Astrocyte of the spinal cord (primary cell): Measurements from ENCODE around the gene KCTD1.

Source experiments
- DNase-seq: peaks from one replicate; pipeline ENCODE4 v3.0.0; 2011; ENCODE audit warnings: low read depth, low spot score
- H3K4me3 ChIP-seq: 2 replicates; pipeline ENCODE4 v1.5.1; 2011; ENCODE audit warnings: low read depth, mild to moderate bottlenecking, low read length, moderate library complexity
- CTCF ChIP-seq: IDR thresholded peaks from 2 replicates; pipeline ENCODE4 v1.5.1; 2012; ENCODE audit warnings: low read depth, mild to moderate bottlenecking, low read length, inconsistent platforms
- in situ Hi-C: cut with HindIII; loops from 2 replicates; pipeline ENCODE4 v1.10.0; 2017; ENCODE audit warnings: low sequenced_read_pairs

KCTD1 gene

GRCh38 chr18:26545335-26546123 lies 2.8 kb downstream of the KCTD1 start:
- in situ Hi-C loops: no loop called here
- TF ChIP-seq CTCF: no peak
- H3K4me3 ChIP-seq: peak overlapping the region; percentile 68
- no peak for DNase-seq

GRCh38 chr18:26544451-26544850 lies 3.9 kb downstream of the KCTD1 start:
- DNase-seq: no peak
- no peak for TF ChIP-seq CTCF
- in situ Hi-C loops: no loop called here

DNA sequence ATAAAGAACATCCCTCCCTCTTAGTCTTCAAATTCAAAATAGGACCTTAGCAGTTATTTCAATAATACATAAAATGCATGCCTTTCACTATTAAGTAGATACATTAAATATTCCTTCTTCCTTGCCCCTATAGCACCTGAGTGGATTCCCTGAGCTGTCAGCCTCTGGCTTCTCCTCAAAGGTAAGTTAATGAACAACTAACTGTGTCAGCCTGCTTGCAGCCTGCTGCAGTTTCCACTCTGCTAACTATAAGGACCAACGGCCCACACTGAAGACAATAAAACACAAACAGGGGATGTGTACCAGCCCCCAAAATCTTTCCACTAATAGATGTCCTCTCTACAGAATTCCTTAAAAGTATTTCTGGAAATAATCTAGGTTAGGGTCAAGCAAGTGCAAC lies 5.0 kb downstream of the KCTD1 start:
- TF ChIP-seq CTCF: no peak
- no peak for DNase-seq
- in situ Hi-C loops: no loop called here
- H3K4me3 ChIP-seq: no peak overlapping the region

More at GRCh38 chr18:26544451-26544850, 3.9 kb downstream of the KCTD1 start:
- H3K4me3 ChIP-seq: no peak overlapping the region

- no peak for DNase-seq
- in situ Hi-C loops: no loop called here
- TF ChIP-seq CTCF: no peak
- H3K4me3 ChIP-seq: no peak overlapping the region
These were observed 8.2 kb downstream of the KCTD1 start for GRCh38 chr18:26540043-26540628.

- DNase-seq: no peak
- no peak for TF ChIP-seq CTCF
- in situ Hi-C loops: no loop called here
- no peak overlapping the region for H3K4me3 ChIP-seq
These were observed 9.8 kb downstream of the KCTD1 start for GRCh38 chr18:26538524-26538923.

DNA sequence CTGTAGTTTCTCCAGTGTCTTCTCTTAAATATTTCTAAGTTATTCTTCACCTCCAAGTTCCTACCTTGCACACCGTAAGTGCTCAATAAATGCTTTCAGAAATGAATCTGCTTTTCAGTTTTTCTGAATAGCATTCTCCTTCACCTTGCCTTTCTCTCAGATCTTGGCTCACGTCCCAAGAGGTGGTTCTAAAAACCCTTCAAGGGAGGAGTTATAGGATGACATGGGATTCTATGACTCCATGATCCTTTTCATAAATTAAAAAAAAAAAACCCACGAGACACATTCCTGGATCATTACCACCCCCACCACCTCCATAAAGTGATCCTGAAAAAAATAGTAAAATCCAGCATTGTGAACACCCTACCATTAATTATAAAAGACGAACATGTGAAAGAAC lies 11.7 kb downstream of the KCTD1 start:
- in situ Hi-C loops: no loop called here
- no peak overlapping the region for H3K4me3 ChIP-seq
- no peak for TF ChIP-seq CTCF
- DNase-seq: no peak
